Measurements from ENCODE around the gene SLC30A10. TPM values are rescaled to one million over a fixed set of nuclear protein-coding genes. Genes with fewer than 3 reads are reported as not detected.

Gene SLC30A10
- total RNA-seq, 4 donors from 2014 or later = not detected

DNA sequence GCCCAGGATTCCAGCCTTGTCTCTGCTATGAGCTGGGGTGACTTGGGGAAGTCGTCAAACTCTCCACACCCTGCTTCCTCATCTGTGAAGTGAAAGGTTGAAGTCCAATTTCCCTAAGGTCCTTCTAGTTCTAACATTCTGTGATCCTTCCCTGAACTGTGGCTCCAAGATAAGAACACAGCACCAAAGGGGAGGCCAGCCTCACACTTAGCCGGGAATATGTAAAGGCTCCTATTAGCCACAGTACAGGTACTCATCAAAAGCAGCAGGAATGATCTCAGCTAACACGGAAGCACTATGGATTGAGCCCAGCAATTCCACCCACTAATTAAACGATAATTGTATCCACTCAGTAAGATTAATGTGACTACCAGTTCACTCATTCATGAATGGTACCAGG lies 4.0 kb downstream of the SLC30A10 start:
- TF ChIP-seq, protein P1, sequence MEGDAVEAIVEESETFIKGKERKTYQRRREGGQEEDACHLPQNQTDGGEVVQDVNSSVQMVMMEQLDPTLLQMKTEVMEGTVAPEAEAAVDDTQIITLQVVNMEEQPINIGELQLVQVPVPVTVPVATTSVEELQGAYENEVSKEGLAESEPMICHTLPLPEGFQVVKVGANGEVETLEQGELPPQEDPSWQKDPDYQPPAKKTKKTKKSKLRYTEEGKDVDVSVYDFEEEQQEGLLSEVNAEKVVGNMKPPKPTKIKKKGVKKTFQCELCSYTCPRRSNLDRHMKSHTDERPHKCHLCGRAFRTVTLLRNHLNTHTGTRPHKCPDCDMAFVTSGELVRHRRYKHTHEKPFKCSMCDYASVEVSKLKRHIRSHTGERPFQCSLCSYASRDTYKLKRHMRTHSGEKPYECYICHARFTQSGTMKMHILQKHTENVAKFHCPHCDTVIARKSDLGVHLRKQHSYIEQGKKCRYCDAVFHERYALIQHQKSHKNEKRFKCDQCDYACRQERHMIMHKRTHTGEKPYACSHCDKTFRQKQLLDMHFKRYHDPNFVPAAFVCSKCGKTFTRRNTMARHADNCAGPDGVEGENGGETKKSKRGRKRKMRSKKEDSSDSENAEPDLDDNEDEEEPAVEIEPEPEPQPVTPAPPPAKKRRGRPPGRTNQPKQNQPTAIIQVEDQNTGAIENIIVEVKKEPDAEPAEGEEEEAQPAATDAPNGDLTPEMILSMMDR (IDR thresholded peaks at IDR 0.05; ENCODE audit: low read depth) = no peak

DNA sequence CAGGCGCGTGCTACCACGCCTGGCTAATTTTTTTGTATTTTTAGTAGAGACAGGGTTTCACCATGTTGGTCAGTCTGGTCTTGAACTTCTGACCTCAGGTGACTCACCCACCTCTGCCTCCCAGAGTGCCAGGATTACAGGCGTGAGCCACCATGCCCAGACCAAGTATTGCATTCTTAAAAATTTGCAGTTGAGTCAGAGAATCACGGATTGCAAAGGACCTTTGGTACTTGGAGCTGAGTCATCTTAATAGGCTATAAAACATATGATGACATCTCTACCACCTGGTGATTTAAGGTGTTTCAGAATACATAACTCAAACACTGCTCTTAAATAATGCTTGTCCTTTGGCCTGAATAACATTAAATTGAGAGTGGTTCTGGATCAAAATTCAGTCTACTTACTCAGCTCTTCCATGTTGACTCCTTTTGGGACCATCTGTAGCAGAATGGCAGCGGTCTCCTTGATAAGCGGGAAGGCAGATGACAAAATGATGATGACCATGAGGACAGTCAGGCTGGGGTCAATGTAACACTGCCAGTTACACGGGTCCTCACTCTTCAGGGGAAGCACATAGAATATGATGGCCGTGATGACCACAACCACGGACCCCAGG lies 10.4 kb downstream of the SLC30A10 start:
- TF ChIP-seq, protein P1 (IDR thresholded peaks at IDR 0.05; ENCODE audit: low read depth) = no peak

DNA sequence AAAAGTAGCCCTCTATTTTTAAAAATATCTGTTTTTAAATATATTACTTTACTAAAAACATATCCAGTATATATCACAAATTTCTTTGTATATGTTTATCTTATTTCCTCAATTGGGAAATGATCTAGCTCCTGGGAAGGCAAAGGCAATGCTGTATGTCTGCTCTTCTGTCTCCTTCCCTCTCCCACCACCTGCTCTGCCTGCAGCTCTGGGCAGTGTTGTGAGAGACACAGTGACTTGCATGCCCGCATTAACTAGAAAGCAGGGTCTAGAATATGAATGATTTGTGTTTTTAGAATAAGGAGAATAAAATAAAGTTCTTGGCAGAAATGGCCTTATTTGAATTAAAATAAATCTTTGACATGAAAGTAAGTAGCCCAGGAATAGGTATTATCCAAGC lies 11.1 kb downstream of the SLC30A10 start:
- TF ChIP-seq, protein P1 (IDR thresholded peaks at IDR 0.05; ENCODE audit: low read depth) = no peak

DNA sequence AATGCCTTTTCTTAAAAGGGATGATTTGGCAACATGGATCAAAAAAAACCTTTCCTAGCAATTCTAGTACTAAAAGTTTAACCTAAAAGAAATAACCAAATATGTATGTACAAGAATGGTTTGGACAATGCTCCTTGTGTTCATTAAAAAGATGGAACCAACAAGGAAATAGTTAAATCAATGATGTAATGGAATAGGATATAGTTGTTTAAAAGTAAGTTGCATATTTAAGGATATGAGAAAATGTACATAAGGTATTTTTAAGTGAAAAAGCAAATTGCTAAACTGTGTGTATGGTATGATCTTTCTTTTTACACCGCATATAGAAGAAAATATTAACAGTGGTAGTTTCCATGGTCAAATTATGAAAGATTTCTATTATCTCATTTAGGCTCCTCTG lies 12.1 kb downstream of the SLC30A10 start:
- TF ChIP-seq, protein P1 (IDR thresholded peaks at IDR 0.05; ENCODE audit: low read depth) = no peak

DNA sequence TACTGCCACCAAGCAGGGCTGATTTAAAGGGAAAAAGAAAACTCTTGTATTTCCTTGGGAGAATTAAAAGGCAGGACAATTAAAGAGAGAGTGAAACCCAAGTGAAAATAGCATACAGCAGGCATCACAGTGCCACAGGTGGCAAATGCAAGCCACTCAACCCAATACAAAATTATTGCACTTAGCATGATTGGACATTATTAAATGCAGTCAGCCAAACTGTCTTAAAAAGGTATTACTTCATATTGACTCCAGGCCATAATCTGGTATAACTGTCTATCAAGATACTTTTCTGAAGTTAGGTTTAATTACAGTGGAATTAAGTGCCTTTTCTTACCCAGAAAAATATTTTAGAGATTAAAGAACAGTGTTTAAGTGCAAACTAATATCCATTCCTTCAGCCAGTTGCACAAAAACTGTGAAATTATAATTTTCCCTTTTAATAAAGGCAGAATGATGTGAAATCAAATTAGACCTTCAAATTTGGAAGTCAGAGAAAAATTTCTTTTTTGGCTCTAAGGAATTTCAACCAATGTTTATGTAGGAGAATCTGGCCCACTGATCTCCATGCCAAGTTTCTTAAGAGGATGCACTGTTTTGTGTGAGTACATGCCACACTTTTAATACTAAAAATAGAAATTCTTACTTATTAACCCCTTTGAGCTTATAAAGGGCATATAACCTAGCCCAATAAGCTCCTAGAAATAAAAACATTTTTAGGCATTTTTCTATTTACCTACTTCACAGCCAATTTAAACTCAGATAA lies 15.2 kb downstream of the SLC30A10 start:
- TF ChIP-seq, protein P1 (IDR thresholded peaks at IDR 0.05; ENCODE audit: low read depth) = no peak

DNA sequence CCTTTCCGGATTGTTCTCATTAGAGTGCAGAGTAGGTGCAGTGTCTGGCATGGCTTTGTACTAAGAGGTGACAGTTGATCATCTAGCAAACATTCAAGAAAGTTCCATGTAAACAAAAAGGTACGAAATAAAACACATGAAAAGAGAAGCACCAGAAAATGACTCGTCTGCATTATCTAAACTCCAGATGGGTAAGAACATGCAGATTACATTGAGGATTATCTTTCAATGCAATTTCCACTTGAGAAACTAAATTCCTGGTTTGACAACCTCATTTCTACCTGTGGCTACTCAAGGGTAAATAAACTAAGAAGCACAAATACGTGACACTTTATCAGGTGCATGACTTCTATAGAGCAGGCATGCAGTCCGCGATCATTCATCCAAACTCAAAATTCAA lies 17.6 kb downstream of the SLC30A10 start:
- TF ChIP-seq, protein P1 (IDR thresholded peaks at IDR 0.05; ENCODE audit: low read depth) = no peak

DNA sequence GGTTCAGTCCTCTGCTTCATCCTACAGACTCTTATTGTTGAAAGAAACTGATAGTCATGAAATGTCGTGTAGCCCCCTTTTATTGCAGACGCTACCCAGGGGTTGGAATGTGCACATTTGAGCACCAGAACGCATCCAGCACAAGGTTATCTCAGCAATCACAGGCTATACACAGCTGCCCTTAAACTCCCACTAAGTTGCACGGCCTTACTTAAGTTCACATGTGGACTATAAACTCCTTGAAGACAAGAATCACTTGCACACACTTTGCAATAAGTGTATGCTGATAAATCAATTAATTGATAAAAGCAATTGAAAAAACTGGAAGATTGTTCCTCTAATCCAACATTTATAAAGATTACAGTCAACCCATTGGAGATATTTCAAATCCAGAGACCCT lies 18.9 kb downstream of the SLC30A10 start:
- TF ChIP-seq, protein P1 (IDR thresholded peaks at IDR 0.05; ENCODE audit: low read depth) = no peak
